Measurements from ENCODE around the gene NPPB. TPM values are rescaled to one million over a fixed set of nuclear protein-coding genes. Genes with fewer than 3 reads are reported as not detected.

The NPPB gene
- total RNA-seq, 1 experiment from 2014 or later = not detected

DNA sequence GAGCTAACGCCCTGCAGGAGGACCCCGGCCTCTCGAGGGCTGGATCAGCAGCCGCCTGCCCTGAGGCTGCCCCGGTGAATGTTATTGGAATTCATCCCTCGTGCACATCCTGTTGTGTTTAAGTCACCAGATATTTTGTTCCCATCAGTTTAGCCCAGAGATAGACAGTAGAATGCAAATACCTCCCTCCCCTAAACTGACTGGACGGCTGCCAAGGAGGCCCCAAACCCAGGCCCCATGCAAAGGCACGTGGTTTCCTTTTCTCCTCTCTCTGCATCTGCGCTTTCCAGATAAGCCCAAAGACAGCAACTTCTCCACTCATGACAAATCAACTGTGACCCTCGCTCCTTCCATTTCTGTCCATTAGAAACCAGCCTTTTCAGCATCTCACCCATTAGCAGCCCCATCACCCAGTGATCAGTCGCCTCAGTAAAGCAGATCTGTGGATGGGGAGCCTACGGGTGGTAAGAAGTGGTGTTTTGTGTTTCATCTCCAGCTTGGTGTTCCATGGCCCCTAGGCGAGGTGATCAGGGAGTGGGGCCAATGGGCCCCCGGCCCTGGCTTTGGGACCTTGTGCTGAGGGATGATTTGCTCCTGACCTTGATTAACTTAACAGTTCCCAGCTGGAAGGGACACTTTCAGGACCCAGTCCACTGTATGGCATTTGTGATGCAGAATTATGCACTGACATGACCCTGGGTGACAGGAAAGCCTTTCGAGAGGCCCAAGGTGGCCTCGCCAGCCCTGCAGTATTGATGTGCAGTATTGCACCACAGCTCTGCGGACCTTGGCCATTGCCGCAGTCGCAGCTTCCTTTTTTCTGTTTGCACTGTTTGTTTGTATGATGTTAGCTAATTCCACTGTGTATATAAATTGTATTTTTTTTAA is 16.3 kb downstream of the NPPB start:
- Mint-ChIP-seq H3K27ac (ENCODE audit: low read depth, unreplicated experiment) (no peak overlapping the region), H3K9me3 (ENCODE audit: unreplicated experiment) (no peaks in the 10 kb centered on the region), H3K4me3 (ENCODE audit: unreplicated experiment) (no peak overlapping the region), H3K27me3 (ENCODE audit: insufficient read depth, unreplicated experiment) (no peaks in the 10 kb centered on the region), H3K36me3 (ENCODE audit: insufficient read depth, unreplicated experiment) (peaks cover 61% of the 10 kb centered on the region), H3K4me1 (ENCODE audit: insufficient read depth, unreplicated experiment) (no peaks in the 10 kb centered on the region)
- no TSS peak for BruUV-seq (replicated peaks)
- no peak for TF ChIP-seq CTCF (IDR thresholded peaks at IDR 0.05; ENCODE audit: unreplicated experiment)
- DNase-seq (ENCODE audit: unreplicated experiment) = no peak
- intact Hi-C loops (cut with micrococcal nuclease) = no loop called here
- ChIA-PET POLR2A (no interaction called here), CTCF (interaction anchor here (0.6 to 0.7 kb wide), 4 partner anchors 18 to 120 kb away, joined by 3 to 7 read pairs (median 3); no protein-coding TSS in a partner anchor)

- CTCF ChIA-PET = interaction anchor here (0.6 to 5.0 kb wide), 5 partner anchors 51 to 189 kb away, joined by 3 to 37 read pairs (median 3); no protein-coding TSS in a partner anchor
- no peak overlapping the region for H3K4me3 Mint-ChIP-seq (ENCODE audit: unreplicated experiment)
- H3K9me3 Mint-ChIP-seq (ENCODE audit: unreplicated experiment) = no peaks in the 10 kb centered on the region
- H3K27me3 Mint-ChIP-seq (ENCODE audit: insufficient read depth, unreplicated experiment) = no peaks in the 10 kb centered on the region
- BruUV-seq (replicated peaks) = no TSS peak
- POLR2A ChIA-PET = interaction anchor here (6.1 kb wide), 1 partner anchor 67 kb away, joined by 56 read pairs; no protein-coding TSS in a partner anchor
- intact Hi-C loops (cut with micrococcal nuclease) = no loop called here
- TF ChIP-seq CTCF (IDR thresholded peaks at IDR 0.05; ENCODE audit: unreplicated experiment) = no peak
- DNase-seq (ENCODE audit: unreplicated experiment) = no peak
- no peak overlapping the region for H3K27ac Mint-ChIP-seq (ENCODE audit: low read depth, unreplicated experiment)
- H3K36me3 Mint-ChIP-seq (ENCODE audit: insufficient read depth, unreplicated experiment) = peaks cover 60% of the 10 kb centered on the region
- H3K4me1 Mint-ChIP-seq (ENCODE audit: insufficient read depth, unreplicated experiment) = no peaks in the 10 kb centered on the region
Observed at GRCh38 chr1:11841245-11842153, 17.2 kb downstream of the NPPB start.

- intact Hi-C loops (cut with micrococcal nuclease) = no loop called here
- no TSS peak for BruUV-seq (replicated peaks)
- peaks cover 65% of the 10 kb centered on the region for H3K36me3 Mint-ChIP-seq (ENCODE audit: insufficient read depth, unreplicated experiment)
- H3K27ac Mint-ChIP-seq (ENCODE audit: low read depth, unreplicated experiment) = peak overlapping the region; percentile 23
- no peak for DNase-seq (ENCODE audit: unreplicated experiment)
- no peak for TF ChIP-seq CTCF (IDR thresholded peaks at IDR 0.05; ENCODE audit: unreplicated experiment)
- H3K9me3 Mint-ChIP-seq (ENCODE audit: unreplicated experiment) = no peaks in the 10 kb centered on the region
- CTCF ChIA-PET = interaction anchor here (0.6 to 5.0 kb wide), 10 partner anchors 15 to 192 kb away, joined by 3 to 37 read pairs (median 5); no protein-coding TSS in a partner anchor
- no peak overlapping the region for H3K4me3 Mint-ChIP-seq (ENCODE audit: unreplicated experiment)
- POLR2A ChIA-PET = interaction anchor here (0.6 to 6.1 kb wide), 3 partner anchors 13 to 69 kb away, joined by 3 to 56 read pairs (median 4); partner anchors contain the start of gene NPPB
- no peaks in the 10 kb centered on the region for H3K4me1 Mint-ChIP-seq (ENCODE audit: insufficient read depth, unreplicated experiment)
- no peaks in the 10 kb centered on the region for H3K27me3 Mint-ChIP-seq (ENCODE audit: insufficient read depth, unreplicated experiment)
Observed at GRCh38 chr1:11839727-11840705, 18.7 kb downstream of the NPPB start.

All from MCF 10A (cell line).